ENCODE data around the gene BCAT1.

- TF ChIP-seq CTCF (IDR thresholded peaks at IDR 0.05; ENCODE audit: low read length) (no peak), EZH2 (IDR thresholded peaks at IDR 0.05; ENCODE audit: borderline replicate concordance, low read length) (no peak)
Observed at GRCh38 chr12:24798335-24798734, 150.6 kb downstream of the BCAT1 start.

All from OCI-LY1 (cell line).